AG08396 (cell line): Measurements from ENCODE around the gene VPS11.
"Not testable (repeated sequence)": the region's sequence is repeated elsewhere in the genome, so short reads cannot be mapped to it uniquely, and the experiment has no call there.

ENCODE experiments used
- DNase-seq: peaks from one replicate; pipeline ENCODE4 v3.0.0; 2012; ENCODE audit warnings: low spot score, mixed read lengths

The VPS11 gene

DNA sequence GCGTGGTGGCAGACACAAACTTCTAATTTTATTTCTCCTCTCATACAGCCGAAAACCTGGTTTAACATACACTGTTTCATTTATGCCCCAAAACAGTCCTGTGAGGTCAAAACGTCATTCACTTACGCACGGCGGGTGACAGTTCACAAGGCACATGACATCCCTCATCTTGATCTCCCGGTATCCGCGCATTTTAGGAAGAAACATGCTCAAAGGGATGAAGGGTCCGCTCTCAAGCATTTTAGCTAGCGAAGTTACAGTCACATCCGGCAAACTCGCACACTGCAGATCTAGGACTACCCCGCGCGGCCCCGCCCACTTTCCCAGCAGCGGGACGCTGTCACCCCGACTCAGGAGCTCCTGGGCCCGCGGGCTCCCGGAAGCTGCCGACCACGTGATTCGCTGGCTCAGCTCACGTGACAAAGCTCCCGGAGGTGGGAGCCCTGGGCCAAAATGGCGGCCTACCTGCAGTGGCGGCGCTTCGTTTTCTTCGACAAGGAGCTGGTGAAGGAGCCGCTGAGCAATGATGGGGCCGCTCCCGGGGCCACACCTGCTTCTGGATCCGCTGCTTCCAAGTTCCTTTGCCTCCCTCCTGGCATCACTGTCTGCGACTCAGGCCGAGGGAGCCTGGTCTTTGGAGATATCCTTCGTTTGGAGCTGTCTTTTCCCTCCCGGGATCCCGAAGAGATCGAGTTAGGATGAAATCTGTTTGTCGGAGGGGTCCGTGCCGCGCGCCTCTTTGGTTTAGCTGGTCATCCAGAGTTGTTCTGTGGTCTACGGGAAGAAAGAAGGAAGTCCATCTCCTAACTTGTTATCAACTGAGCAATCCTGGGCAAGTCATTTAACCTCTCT lies at the start of gene VPS11:
Gene VPS11, plus strand, starts transcription at position 448 of the 852 bp plus-strand sequence. Its CDS starts 6 bp downstream, at position 454.
- peak; percentile 98 for DNase-seq

DNA sequence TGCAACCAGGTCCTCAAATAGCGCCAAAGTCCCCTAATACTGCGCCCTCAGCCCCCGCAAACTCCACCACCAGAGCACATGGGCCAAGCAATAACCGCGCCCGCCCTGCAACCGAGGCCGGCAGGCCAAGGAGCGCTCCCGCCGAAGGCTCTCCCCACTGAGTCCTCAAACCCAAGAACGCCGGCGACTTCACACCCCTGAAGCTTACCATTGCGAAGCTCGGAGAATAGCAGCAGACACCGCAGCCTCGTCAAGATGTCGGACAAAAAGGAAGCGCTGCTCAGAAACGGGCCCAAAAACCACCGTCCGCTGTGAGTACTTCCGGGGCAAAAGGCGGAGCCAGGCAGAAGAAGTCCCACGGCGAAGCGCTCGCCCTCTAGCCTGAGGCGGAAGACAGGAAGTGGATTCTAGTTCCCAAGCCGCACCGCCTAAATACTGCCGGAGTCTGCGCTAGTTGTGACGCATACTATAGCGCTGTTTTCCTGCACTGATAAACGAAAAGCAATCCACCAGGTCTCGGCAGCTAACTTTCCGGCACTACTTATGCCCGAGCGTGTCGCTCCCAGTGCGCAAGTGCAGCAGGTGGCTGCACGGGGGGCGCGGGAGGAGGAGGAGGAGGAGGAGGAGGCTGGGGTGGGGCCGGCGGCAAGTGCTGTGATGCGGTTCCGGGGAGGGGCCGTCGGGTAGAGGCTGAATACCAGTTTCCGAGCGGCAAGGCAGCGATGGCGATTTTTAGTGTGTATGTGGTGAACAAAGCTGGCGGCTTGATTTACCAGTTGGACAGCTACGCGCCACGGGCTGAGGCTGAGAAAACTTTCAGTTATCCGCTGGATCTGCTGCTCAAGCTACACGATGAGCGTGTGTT lies 49.3 kb upstream of the VPS11 start, which contains the start of the genes RPS25 and TRAPPC4:
Gene RPS25, minus strand, starts transcription at position 270 of the 865 bp plus-strand sequence. Its CDS starts 59 bp downstream, at position 211.
Gene TRAPPC4, plus strand, starts transcription at position 693 of the 865 bp plus-strand sequence. Its CDS starts 30 bp downstream, at position 723.
- DNase-seq = peak; percentile 93

DNA sequence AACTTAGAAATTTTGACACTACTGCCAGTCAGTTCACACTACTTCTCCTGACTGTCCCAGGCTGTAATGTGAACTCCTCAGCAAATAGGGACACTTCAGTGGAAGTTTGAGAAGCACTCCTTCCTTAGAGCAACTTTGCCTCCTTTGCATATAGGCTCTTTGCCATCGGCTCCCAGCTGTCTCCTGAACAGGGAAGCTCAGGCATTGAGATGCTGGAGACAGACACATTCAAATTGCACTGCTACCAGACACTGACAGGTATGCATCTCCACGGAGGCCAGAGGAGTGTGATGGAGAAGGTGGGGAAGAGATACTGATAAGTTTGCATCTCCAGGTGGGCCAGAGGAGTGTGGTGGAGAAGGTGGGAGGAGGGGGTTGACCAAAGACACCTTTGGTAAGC lies 47.6 kb upstream of the VPS11 start:
- DNase-seq = peak; percentile 6

DNA sequence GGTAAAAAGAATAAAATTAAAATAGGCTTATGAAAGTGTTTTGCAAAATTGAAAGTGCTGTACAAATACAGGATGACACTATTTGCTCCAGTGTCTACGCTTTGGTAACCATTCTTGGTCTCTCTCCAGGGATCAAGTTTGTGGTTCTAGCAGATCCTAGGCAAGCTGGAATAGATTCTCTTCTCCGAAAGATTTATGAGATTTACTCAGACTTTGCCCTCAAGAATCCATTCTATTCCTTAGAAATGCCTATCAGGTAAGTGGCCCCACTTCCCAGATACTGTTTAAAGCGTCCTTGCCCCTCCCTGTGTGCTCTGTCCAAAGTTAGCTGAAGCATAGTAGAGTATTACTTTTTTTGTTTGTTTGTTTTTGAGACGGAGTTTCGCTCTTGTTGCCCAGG lies 46.0 kb upstream of the VPS11 start:
- DNase-seq = no peak

DNA sequence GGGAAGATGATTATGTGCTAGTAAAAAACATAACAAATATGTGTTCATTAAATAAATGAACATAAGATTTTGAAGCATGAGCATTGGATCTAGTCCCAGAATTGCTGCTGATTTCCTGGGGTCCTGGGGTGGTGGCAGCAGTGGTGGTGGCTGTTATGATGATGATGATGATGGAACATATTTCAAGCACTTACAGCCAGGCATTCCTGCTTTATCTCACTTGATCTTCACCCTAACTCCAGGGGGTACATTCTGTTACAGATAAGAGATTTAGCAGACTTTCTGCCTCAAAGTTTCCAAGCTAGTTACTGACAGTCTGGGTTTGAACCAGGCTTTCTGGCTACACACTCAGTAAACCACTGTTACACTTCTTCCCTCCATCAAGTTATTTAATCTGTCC lies 43.9 kb upstream of the VPS11 start:
- DNase-seq = no peak

DNA sequence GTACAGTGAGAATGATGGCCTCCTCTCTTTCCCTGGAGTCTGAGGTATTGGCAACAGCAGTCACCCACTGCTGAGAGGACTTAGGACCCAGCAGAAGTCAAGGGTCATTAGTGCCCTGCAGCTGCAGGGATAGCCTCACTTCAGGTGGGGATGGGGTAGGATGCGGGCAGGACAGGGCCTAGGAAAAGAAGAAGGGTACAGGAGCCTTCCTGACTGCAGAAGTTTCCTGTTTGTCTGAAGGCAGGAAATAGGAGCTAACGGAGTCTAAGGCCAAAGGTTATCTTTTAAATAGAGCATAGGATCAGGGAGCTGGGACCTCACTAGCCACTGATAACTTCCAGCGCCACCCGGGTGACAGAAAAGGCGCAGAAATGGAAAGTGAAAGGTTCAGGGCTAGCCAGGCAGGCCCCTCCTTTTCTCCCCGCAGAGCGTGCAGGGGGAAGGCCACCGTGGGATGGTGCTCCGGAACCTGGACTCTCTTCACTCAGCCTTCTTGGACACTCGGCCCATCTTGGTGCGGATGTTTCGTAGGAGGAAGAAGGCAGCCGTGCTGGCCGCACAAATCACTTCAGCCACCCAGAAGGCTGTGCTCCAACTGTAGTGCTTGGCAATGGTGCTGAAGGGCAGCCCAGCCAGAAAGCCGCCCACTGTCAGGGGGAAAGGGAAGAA lies 43.1 kb upstream of the VPS11 start:
- no peak for DNase-seq

DNA sequence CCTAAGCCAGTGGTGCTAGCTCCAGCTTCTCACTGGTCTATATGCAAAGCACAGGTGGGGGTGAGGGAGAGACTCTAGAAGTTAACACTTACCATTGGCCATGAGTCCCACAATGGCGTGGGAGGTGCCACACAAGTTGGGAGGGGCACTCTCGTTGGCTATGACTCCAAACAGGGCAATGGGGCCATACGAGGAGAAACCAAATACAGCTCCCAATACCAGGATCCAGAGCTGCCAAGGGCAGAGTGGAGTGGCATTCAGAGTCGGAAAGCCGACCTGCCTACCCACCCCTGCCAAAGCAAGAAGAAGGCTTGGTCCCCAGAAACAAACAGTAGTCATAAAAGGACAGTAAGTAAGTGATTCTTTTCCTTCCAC lies 42.5 kb upstream of the VPS11 start:
- no peak for DNase-seq

DNA sequence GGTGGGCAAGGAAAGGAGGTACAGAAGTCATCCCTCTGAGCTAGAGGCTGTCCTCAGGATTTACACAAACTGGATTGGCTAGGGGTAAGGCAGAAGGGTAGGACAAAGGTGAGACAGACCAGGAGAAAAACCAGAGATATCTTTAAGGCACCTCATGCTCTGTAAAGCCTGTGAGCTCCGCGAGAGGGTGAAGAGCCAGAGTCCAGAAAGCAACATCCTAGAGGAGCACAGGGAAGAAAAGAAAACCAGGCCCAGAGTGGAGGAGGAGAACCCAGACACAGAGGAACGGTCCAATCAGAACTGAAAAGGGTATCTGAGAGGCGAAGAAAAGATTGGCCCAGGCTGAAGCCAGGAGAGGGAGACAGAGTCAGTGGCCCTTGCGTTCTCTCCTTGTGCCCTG lies 42.1 kb upstream of the VPS11 start:
- DNase-seq = no peak

DNA sequence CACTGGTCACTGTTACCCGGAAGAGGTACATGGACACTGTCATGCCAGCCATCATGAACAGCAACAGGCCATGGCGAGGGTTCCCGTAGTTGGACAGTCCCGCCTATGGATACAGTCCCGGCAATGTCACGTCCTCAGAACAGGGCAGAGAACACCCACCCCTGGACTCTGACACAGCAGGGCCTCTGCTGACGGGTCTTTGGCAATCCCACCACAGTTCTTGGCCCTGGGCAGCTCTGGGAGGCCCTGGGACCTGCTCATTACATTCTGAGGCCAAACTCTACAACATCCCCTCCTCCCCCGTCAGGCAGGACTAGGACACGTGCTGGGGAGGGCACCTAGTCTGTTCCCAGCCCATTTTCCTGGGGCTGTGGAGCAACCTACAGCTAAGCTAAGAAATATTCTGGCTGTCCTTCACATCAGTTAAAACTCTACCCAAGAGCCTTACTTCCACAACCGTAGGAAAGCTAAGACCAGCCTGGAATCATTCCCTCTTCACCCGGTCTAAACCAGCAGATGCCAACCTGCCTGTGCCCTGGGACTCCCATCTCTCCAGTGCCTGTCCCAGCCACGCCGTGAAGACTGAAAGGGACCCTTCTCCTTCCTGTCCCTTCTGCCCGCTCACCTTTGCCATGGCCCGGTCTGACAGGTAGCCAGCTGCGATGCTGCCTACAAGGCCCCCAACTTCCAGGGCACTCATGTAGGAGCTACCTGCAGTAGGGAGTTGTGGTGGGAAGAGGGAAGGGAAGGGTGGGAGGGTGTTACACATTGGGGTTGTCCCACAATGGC lies 41.4 kb upstream of the VPS11 start:
- no peak for DNase-seq

DNA sequence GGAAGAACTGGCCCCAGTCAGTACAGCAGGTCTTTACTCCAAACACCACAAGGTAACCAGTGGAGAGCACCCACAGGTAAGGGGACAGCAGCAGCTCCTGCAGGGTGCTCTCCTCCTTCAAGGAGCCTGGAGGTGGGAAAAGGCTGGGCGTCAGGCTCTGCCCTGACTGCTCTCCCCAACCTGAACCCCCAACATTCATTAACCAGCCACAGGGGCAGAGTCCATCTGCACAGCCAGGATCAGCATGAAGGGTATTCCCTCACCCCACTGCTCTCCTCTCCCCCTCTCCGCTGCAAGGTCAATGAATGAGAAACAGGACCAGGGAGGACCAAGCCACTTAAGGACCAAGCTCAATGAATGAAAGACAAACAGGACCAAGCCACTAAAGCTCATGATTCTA lies 40.6 kb upstream of the VPS11 start:
- no peak for DNase-seq

DNA sequence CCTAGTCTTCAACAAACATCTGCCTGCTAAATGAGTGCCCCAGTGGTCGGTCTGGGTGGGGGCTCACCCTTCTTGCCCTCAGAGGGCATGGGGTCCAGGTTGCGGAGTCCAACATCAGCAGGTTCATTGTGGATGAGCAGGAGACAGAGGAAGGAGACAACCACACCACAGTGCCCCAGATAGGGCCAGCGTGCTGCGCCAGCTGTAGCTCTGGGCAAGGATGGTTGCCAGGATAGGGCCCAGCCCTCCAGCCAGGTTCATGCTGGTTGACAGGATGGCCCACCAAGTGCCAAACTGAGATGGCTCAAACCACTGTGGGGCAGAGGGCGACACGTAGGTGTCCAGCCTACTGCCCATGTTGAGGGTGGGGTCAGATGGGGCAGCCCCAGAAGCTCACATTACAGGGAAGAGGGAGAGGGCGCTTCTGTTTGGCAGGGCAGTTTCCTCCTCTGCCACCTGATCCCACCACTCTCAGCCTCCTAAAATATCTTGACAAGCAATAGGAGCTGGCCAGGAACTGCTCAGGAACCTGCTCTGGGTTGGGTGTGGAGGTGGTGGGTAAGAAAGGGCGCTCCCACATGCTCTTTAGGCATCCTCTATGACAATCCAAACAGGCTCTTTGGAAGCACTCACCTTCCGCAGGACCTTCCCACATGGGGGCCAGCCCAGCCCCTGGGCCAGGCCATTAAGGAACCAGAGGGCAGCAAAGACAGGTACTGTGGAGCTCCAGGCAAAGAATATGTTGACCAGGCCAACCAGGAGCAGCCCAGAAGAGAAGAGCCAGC lies 39.9 kb upstream of the VPS11 start:
- no peak for DNase-seq

DNA sequence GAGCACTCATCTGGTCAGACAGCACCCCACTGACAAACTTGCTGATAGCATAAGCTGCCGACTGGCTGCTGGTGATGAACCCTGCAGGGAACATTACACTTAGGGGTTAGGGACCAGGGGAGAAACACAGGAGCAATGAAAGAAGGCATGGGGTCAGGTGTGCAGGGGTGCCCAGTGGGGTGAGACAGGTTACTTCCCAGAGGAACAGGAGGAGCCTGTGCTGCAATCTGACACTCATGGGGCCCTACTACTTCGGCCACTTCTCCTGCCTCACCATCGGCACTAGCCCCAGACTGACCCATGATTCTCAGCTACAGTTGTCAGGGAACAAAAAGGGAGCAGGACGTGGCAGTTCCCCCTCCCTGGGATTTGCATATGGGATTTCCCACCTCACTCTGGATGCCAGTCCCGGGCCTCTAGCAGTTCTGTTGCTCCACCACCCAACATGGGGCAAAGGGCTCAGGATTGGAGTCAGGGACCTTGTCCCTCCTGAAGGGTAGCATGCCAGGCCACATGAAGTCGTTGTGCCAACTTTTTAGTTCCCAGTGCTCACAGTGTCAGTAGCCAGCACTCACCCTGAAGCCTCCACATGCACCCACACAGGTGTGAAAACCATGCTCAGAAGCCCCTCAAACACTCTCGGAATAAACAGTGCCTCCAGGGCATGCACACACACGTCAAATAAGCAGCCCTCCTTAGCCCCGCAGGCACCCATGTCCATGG lies 39.1 kb upstream of the VPS11 start:
- DNase-seq = no peak

DNA sequence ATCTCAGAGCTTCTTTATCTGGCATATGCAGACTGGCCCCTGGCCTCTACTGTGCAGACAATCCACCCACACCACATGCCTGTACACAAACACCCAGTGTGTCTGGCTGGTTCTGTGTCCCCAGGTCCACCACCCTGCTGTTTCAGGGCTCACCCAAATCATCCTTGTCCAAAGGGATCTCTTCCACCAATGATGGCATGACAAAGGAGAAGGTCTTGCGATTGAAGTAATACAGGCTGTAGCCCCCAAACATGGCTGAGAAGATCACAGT lies 38.6 kb upstream of the VPS11 start:
- DNase-seq = no peak

DNA sequence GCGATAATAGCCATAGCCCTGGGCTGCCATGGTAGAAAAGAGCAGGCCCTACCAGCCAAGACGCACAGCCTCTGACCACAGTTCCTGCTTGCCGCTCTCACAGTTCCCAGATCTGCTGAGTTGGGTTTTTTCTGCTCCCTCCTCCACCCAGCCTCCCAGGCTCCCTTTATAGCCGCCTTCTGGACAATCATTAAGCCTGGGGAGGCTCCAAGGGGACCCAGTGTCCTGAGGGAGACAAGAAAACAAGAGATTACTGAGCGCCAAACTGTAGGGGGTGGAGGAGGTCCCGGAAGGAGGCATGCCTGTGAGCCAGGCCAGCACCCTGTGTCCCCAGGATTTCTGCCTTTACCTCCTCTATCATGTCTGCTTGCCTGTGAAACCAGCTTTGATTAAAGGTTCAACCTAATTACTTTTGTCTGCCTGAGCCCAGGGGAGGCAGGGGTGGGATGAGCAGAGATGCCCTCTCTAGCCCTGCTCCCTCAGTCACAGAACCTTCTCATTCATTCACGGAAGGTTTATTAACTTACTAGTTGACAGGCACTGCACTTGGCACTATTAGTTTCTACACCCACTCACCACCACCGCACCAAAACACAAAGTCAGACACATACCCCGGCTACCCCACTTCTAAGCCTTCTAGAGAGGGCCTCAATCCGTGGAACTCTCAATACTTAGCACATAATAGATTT lies 38.1 kb upstream of the VPS11 start:
- no peak for DNase-seq

DNA sequence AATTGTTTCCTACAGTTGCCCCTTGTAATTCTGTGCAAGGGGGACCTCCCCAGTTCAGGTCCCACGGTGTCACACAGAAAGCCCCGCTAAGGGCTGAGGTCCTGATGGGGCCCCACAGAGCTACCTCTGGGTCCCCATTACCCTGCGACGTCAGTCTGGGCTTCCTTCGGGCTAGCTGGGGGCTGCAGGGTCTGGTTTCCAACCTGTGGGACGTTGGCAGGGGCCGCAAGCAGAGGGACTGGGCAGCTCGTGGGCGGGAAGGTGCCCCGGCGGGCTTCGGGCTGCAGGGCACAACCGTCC lies 37.6 kb upstream of the VPS11 start:
- no peak for DNase-seq

DNA sequence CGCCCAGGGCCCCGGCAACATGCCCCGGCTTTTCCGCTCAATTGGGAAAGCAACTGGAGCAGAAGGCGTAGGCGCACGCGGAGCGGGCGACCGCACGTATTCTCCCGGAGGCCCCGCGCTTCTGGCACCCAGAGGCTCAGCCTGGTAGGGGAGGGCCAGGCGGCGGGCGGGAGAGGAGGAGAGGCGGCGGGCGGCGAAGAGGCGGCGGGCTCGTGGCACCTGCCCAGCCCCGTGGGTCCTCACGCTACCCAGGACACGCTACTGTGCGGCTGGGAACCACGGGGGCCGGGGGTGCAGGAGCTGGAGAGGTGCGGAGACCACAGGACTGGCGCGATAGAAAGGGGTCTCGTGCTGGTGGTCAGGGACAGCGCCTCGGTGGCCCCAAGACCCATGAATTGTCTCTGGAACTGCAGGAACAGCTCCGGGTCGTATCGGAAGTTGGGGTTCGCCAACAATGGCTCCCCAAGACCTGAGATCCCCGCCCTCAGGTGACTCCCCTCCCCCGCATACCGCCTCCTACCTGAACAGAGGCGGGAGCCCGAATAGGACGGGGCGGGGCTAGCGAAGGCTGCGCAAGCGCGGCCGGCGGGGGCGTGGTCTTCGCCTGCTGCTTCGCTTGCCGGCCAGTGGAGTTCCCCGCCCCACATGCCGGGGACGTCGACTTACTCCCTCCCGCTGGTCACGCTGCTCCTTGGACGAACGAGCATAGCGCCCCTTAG lies 37.1 kb upstream of the VPS11 start, which contains the start of gene SLC37A4:
Gene SLC37A4, minus strand, starts transcription at position 549 of the 719 bp plus-strand sequence.
- peak; percentile 99 for DNase-seq

DNA sequence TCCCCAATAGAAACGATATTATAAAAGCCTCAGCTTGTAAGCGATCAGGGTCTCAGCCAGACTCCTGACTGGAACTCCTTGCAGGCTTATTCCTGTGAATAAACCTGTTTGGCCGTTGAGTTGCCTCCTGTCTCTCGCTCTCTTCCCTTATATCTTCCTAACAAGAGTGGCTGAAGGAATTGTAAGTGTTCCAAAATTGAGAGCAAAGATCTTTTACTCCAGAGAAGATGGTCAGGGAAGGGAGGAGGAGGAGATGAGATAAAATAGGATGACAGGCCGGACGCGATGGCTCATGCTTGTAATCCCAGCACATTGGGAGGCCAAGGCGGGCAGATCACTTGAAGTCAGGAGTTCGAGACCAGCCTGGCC lies 35.7 kb upstream of the VPS11 start:
- no peak for DNase-seq

DNA sequence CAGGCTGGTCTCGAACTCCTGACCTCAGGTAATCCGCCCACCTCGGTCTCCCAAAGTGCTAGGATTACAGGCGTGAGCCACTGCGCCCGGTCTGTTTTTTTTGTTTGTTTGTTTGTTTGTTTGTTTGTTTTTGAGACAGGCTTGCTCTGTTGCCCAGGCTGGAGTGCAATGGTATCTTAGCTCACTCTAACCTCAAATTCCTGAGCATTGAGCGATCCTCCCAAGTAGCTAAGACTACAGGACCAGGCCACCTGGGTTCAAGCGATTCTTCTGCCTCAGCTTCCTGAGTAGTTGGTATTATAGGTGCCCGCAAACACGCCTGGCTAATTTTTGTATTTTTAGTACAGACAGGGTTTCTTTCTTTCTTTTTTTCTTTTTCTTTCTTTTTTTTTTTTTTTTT lies 34.2 kb upstream of the VPS11 start:
- not testable (repeated sequence) for DNase-seq

DNA sequence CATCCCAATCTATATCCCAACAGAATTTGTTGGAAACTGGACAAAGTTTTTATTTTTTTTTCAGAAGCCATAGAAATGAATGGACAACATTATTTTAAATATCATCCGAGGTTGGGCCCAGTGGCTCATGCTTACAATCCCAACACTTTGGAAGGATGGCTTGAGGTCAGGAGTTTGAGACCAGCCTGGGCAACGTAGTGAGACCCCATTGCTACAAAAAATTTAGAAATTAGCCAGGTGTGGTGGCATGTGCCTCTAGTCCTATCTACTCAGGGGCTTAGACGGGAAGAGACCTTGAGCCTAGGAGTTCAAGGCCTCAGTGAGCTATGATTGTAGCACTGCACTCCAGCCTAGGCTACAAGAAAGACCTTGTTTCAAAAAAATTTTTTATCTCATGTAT lies 32.8 kb upstream of the VPS11 start:
- DNase-seq = no peak
